Astrocyte of the spinal cord (primary cell): ENCODE measurements around the gene PI16.

Experiments used
- DNase-seq: peaks from one replicate; pipeline ENCODE4 v3.0.0; 2011; ENCODE audit warnings: low read depth, low spot score
- H3K4me3 ChIP-seq: 2 replicates; pipeline ENCODE4 v1.5.1; 2011; ENCODE audit warnings: low read depth, mild to moderate bottlenecking, low read length, moderate library complexity
- in situ Hi-C: cut with HindIII; loops from 2 replicates; pipeline ENCODE4 v1.10.0; 2017; ENCODE audit warnings: low sequenced_read_pairs
- TF ChIP-seq, protein P1 (sequence below): IDR thresholded peaks from 2 replicates; pipeline ENCODE4 v1.5.1; 2012; ENCODE audit warnings: low read depth, mild to moderate bottlenecking, low read length, inconsistent platforms

Gene PI16

DNA sequence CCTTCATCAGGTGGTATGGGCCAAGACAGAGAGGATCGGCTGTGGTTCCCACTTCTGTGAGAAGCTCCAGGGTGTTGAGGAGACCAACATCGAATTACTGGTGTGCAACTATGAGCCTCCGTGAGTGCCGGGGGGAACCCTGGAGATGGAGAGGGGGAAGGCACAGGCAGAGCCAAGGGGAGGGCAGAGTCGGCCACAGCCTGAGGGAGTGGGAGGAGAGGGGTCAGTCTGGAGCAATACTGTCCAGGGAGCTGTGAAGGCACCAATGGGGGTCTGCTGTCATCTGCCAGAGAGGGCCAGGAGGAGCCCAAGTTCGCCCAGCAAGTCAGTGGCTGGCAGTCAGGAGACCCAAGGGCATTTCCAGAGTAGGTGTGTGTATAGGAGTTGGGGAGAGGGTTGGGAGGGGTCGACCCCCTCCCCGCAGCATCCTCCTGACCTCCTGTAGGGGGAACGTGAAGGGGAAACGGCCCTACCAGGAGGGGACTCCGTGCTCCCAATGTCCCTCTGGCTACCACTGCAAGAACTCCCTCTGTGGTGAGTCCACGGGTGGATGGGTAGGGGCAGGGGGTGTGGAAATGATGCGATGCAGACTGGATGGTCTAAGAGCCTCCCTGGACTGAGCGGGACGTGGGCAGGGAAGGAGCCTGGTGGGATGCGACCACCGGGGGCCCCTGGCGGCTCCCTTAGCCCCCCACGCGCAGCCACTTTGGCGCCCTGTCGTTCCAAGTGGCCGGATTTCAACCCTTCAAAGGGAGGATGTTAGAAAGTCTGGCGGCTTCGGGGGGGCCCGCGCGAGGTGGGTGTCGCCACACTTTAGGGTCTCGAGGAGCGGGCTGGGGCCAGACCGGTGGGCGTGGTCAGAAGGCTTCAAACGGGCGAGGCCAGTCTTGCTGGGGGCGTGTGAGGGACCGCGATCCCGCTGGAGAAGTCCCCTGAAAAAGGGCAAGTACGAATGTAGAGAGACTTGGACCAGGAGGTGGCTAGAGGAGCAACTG, 7.2 kb downstream of the PI16 start:
- TF ChIP-seq, protein P1, sequence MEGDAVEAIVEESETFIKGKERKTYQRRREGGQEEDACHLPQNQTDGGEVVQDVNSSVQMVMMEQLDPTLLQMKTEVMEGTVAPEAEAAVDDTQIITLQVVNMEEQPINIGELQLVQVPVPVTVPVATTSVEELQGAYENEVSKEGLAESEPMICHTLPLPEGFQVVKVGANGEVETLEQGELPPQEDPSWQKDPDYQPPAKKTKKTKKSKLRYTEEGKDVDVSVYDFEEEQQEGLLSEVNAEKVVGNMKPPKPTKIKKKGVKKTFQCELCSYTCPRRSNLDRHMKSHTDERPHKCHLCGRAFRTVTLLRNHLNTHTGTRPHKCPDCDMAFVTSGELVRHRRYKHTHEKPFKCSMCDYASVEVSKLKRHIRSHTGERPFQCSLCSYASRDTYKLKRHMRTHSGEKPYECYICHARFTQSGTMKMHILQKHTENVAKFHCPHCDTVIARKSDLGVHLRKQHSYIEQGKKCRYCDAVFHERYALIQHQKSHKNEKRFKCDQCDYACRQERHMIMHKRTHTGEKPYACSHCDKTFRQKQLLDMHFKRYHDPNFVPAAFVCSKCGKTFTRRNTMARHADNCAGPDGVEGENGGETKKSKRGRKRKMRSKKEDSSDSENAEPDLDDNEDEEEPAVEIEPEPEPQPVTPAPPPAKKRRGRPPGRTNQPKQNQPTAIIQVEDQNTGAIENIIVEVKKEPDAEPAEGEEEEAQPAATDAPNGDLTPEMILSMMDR = no peak
- in situ Hi-C loops = no loop called here
- DNase-seq = no peak
- H3K4me3 ChIP-seq = no peak overlapping the region

DNA sequence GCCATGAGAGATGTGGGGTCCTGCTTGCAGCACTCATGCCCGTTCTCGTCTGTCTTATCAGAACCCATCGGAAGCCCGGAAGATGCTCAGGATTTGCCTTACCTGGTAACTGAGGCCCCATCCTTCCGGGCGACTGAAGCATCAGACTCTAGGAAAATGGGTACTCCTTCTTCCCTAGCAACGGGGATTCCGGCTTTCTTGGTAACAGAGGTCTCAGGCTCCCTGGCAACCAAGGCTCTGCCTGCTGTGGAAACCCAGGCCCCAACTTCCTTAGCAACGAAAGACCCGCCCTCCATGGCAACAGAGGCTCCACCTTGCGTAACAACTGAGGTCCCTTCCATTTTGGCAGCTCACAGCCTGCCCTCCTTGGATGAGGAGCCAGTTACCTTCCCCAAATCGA, 8.3 kb downstream of the PI16 start:
- in situ Hi-C loops = no loop called here
- TF ChIP-seq, protein P1 = no peak
- DNase-seq = no peak
- H3K4me3 ChIP-seq = no peak overlapping the region

DNA sequence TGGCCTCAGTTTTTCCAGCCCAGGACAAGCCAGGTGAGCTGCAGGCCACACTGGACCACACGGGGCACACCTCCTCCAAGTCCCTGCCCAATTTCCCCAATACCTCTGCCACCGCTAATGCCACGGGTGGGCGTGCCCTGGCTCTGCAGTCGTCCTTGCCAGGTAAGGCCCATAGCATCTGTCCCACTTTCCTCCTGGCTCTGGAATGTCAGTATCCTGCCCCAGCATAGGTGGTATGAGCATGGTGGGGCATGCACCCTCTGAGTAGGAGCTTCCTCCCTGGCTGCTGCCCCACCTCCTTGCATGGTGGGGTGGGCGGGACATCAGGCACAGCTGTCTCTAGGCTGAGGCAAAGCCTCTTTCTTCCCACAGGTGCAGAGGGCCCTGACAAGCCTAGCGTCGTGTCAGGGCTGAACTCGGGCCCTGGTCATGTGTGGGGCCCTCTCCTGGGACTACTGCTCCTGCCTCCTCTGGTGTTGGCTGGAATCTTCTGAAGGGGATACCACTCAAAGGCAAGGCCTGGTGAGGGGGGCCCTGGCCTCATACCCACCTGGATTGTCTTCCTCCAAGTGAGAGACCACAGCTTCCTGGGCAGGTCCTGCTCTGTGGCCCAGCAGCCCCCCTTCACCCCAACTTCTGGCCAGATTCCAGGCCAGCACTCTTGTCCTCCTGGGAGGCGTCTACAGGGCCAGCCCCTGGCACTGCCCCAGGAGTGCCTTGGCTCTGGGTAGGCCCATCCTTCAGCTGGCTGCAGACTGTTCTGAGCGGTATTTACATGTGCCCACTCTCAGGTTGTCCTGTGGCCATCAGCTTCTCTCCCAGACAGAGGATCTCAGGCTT, 9.1 kb downstream of the PI16 start:
- H3K4me3 ChIP-seq = no peak overlapping the region
- TF ChIP-seq, protein P1 = no peak
- in situ Hi-C loops = no loop called here
- DNase-seq = no peak

DNA sequence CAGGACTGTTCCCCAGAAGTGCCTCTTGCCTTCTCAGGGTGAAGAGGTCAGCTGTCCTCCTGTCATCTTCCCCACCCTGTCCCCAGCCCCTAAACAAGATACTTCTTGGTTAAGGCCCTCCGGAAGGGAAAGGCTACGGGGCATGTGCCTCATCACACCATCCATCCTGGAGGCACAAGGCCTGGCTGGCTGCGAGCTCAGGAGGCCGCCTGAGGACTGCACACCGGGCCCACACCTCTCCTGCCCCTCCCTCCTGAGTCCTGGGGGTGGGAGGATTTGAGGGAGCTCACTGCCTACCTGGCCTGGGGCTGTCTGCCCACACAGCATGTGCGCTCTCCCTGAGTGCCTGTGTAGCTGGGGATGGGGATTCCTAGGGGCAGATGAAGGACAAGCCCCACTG, 9.8 kb downstream of the PI16 start:
- TF ChIP-seq, protein P1 = no peak
- no peak for DNase-seq
- H3K4me3 ChIP-seq = no peak overlapping the region
- in situ Hi-C loops = no loop called here

DNA sequence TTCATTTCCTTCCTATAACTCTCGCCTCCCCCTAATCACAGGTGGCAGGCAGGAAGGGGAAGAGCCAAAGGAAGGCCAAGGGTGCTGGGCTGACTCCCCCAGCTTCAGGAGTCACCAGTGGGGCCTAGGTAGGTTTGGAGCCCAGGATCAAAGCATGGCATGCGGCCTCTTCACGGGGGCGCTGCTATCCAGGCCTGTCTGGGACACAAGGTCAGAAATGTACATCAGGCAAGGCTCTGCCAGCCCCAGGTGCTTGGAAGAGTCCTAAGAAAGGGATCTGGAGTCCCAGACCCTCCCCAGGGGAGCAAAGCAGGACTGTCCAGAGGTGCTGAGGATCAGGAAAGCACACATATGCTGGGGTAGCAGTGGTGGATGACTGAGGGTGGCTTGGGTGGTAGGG, 10.4 kb downstream of the PI16 start:
- in situ Hi-C loops = no loop called here
- DNase-seq = no peak
- TF ChIP-seq, protein P1 = no peak
- H3K4me3 ChIP-seq = no peak overlapping the region

DNA sequence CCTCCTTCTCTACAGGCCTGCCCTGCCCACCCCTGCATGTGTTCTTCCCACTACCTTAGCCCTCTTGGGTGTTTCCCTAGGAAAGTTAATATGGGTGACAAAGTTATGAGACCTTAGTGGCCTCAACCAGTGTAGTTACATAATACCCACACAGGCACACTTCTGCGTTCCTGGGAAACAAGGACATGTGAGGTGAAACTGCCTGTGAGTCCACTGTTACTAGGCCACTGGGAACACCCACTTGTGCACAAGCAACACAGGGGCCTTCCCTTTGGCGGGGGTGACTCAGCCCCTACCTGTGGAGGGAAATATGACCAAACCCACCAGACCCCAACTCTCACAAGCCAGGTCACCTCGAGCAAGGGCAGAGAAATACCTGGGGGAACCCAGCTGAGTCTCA, 12.8 kb downstream of the PI16 start:
- TF ChIP-seq, protein P1 = no peak
- in situ Hi-C loops = no loop called here
- no peak for DNase-seq
- H3K4me3 ChIP-seq = no peak overlapping the region
